Thoracic aorta endothelial cell (primary cell): Measurements from ENCODE around the gene SLC16A11. TPM values are rescaled to one million over a fixed set of nuclear protein-coding genes. Genes with fewer than 3 reads are reported as not detected.

Source experiments
- small RNA-seq: library from RNA; depleted of rRNA; stranded (forward); fragments of <200 nt; gene quantifications from one replicate; pipeline ENCODE3, GENCODE V24; 2012
- total RNA-seq: library from RNA; depleted of rRNA; stranded (reverse); fragments of >200 nt; gene quantifications from 2 replicates; pipeline ENCODE4 v1.2.3, GENCODE V29; 2012

The SLC16A11 gene, protein sequence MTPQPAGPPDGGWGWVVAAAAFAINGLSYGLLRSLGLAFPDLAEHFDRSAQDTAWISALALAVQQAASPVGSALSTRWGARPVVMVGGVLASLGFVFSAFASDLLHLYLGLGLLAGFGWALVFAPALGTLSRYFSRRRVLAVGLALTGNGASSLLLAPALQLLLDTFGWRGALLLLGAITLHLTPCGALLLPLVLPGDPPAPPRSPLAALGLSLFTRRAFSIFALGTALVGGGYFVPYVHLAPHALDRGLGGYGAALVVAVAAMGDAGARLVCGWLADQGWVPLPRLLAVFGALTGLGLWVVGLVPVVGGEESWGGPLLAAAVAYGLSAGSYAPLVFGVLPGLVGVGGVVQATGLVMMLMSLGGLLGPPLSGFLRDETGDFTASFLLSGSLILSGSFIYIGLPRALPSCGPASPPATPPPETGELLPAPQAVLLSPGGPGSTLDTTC
- total RNA-seq, result 0.36 and 0.66 TPM in 2 replicates

GRCh38 chr17:7043497-7044198 lies at the start of gene SLC16A11:
TSS of gene SLC16A11 (minus strand) at chr17:7044092. CDS start at chr17:7043513, 579 bp downstream.

GRCh38 chr17:7079581-7080455 lies 35.9 kb upstream of the SLC16A11 start, which contains the start of gene CLEC10A:
TSS of gene CLEC10A (minus strand) at chr17:7080251. CDS start at chr17:7078812, 1,439 bp downstream.

DNA sequence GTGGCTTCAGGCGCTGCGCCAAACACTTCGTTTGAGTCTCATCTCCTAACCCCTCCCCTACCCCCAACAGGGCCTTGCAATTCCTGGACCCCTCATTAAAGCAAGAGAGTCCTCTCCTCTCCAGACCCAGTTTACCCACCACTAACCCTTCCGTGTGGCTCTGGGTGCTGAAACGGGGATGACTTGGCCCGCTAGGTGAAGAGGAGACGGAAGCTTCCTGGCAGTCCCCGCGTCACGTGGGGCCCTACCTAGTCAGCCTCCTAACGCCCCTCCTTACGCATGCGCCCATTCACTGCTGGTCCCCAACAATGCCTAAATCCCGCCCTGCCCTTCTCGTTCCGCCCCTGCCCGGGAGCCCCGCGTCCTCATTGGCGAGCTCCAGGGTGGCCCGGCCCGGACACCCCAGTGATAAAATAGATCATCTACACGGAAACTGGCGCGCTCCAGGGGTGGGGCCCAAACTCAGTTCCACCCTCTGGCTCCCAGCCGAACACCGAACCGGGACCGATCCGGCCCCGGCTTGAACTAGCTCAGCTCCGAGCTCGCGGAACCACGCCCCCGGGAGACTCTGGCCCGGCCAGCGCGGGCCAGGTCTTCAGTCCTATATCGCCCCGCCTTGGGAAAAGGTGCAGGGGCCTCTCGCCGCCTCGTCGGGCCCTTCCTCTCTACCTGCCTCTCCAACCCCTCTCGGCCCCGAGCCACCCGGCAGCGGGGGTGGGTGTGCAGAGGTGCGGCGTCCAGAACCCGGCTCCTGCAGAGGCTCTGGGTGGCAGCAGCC lies 8.1 kb downstream of the SLC16A11 start, which contains the start of gene SLC16A13:
Gene SLC16A13 (plus strand): TSS at position 425 of the 778 bp plus-strand sequence. CDS start 368 bp downstream, outside the sequence.

DNA sequence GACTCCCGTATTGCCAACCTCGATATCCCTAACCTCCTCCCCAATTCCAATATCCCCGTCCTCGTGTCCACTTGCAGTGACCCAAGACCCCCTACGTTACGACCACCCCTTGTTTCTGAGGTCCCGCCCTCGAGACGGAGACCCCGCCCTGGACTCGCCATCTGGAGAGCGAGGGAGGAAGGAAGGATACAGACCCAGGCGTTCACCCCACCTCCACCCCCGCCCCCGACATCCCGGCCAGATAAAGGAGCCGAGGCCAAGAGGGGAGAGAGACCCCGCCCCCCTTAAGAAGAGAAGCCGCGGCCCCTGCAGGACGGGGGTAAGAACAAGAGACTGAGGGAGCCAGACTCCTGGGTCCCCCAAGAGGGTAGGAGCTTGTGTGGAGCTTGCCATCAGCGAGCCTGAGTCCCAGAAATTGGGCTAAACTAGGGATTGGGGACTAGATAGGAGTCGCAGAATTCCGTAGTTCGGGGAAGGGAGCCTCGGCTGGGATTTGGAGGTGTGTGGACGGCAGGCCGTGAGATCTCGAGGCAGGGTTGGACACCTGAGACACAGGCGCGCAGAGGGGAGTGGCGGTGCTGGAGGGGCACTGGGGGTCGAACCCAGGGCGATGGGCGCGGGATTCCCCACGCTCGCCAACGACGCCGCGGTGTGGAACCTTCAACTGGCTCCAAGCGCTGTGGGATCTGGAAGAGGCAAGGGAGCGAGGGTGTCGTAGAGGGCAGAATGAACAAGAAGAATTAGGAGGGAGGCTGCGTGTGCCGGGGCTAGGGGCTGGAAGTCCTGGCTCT lies 20.9 kb downstream of the SLC16A11 start, which contains the start of gene BCL6B:
Gene BCL6B (plus strand): TSS at position 270 of the 791 bp plus-strand sequence. CDS start 622 bp downstream, outside the sequence.

DNA sequence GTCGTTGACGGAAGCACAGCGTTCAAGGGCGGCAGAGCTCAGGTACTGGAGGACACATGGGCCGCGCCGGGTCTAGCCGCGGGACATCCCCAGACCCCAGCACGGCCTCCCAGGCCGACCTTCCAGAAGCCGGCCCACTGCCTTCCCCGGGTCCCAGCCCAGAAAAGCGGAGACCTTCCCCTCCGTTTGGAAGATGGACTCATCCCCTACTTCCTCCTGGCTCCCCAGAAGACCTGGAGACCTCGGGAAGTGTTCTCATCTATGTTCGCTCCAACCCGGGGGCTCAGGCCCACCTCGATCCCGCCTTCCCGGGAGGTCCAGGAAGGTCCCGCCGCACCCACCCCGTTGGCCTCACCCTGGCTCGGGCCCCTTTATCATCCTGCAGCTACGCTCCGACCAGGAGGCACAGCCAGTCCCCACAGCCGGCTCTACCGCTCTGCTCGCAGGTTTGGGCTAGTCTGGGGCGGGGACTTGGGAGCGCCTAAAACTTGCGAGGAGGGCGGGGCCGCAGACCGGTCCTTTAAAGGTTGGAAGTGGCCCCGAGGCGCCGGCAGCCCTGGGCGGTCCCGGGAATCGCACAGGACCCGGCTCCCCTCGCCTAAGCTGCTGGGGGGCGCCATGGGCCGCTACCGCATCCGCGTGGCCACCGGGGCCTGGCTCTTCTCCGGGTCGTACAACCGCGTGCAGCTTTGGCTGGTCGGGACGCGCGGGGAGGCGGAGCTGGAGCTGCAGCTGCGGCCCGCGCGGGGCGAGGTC lies 48.2 kb downstream of the SLC16A11 start, which contains the start of gene ALOX12:
Gene ALOX12 (plus strand): TSS at position 550 of the 756 bp plus-strand sequence. CDS start 69 bp downstream, at position 619.

Small RNA genes lying within 50 kb of the gene (small RNA-seq; reads per million reads assigned to genes)
- gene AC120057.1, result 0.49 reads per million

Other genes with a start within 250 kb of the SLC16A11 start
- not detected in 2 replicates for gene TEKT1, start 212.4 kb downstream of the SLC16A11 start, total RNA-seq
- gene ALOX12, start 48.0 kb downstream of the SLC16A11 start, total RNA-seq, result not detected in 2 replicates
- gene RNASEK, start 31.5 kb downstream of the SLC16A11 start, total RNA-seq, result 43.6 and 68.1 TPM in 2 replicates
- gene BCL6B, start 21.0 kb downstream of the SLC16A11 start, total RNA-seq, result 86.7 and 109 TPM in 2 replicates
- gene SLC16A13, start 8.1 kb downstream of the SLC16A11 start, total RNA-seq, result 2.5 and 3.0 TPM in 2 replicates
- not detected in 2 replicates for gene CLEC10A, start 36.2 kb upstream of the SLC16A11 start, total RNA-seq
- gene ASGR2, start 70.7 kb upstream of the SLC16A11 start, total RNA-seq, result not detected in 2 replicates
- gene ASGR1, start 135.3 kb upstream of the SLC16A11 start, total RNA-seq, result 5.8 and 9.7 TPM in 2 replicates
- 13.2 and 14.8 TPM in 2 replicates for gene DLG4, start 175.7 kb upstream of the SLC16A11 start, total RNA-seq
- 164 and 181 TPM in 2 replicates for gene ACADVL, start 175.8 kb upstream of the SLC16A11 start, total RNA-seq
- 39.8 and 51.8 TPM in 2 replicates for gene DVL2, start 190.4 kb upstream of the SLC16A11 start, total RNA-seq
- 38.1 and 38.3 TPM in 2 replicates for gene PHF23, start 195.4 kb upstream of the SLC16A11 start, total RNA-seq
- gene GABARAP, start 198.4 kb upstream of the SLC16A11 start, total RNA-seq, result 206 and 343 TPM in 2 replicates
- 33.8 and 45.2 TPM in 2 replicates for gene CTDNEP1, start 207.6 kb upstream of the SLC16A11 start, total RNA-seq
- gene ELP5, start 208.1 kb upstream of the SLC16A11 start, total RNA-seq, result 32.0 and 36.4 TPM in 2 replicates
- 19.0 and 22.7 TPM in 2 replicates for gene CLDN7, start 218.4 kb upstream of the SLC16A11 start, total RNA-seq
- gene SLC2A4, start 237.6 kb upstream of the SLC16A11 start, total RNA-seq, result under 0.01 and 0.14 TPM in 2 replicates